GM10248 (cell line): Measurements from ENCODE around the gene MMP12.

ENCODE experiments used
- CTCF ChIA-PET: fragments of 300-600 bp; sonication (Branson Sonifier 250); formaldehyde crosslinking; extraction: SDS; loops from one replicate; lab custom pipeline; 2021; ENCODE audit warnings: antibody characterized with exemption; lab: Yijun Ruan, JAX
- POLR2A ChIA-PET: fragments of 350-650 bp; sonication (Branson Sonifier 250); formaldehyde crosslinking; extraction: SDS; loops from one replicate; lab custom pipeline; 2020; ENCODE audit warnings: antibody characterized with exemption; lab: Yijun Ruan, JAX
- DNase-seq: peaks from one replicate; pipeline ENCODE4 v3.0.0; 2012; ENCODE audit errors: extremely low spot score
- CTCF ChIP-seq: IDR thresholded peaks from 2 replicates; pipeline ENCODE4 v1.5.1; 2012; ENCODE audit warnings: mild to moderate bottlenecking, low read depth; ENCODE audit errors: extremely low read depth, missing control alignments, control extremely low read depth

The MMP12 gene

GRCh38 chr11:102853956-102854355, 20.8 kb downstream of the MMP12 start:
- POLR2A ChIA-PET, result no interaction called here
- no peak for TF ChIP-seq CTCF
- no peak for DNase-seq
- CTCF ChIA-PET, result no interaction called here

GRCh38 chr11:102853055-102853454, 21.7 kb downstream of the MMP12 start:
- ChIA-PET POLR2A (no interaction called here), CTCF (no interaction called here)
- no peak for DNase-seq
- TF ChIP-seq CTCF, result no peak

- DNase-seq, result no peak
- no peak for TF ChIP-seq CTCF
- POLR2A ChIA-PET, result interaction anchor here (0.6 kb wide), 1 partner anchor 10 kb away, joined by 4 read pairs; no protein-coding TSS in a partner anchor
- CTCF ChIA-PET, result interaction anchor here (1.2 kb wide), 1 partner anchor 14 kb away, joined by 4 read pairs; no protein-coding TSS in a partner anchor
These were observed 23.6 kb downstream of the MMP12 start for GRCh38 chr11:102850973-102851745.

- no peak for DNase-seq
- ChIA-PET POLR2A (no interaction called here), CTCF (no interaction called here)
- TF ChIP-seq CTCF, result no peak
These were observed 25.5 kb downstream of the MMP12 start for GRCh38 chr11:102849311-102849710.

GRCh38 chr11:102846292-102846691, 28.5 kb downstream of the MMP12 start:
- no peak for DNase-seq
- TF ChIP-seq CTCF, result no peak
- CTCF ChIA-PET, result interaction anchor here (0.6 kb wide), 1 partner anchor 89 kb away, joined by 3 read pairs; no protein-coding TSS in a partner anchor
- POLR2A ChIA-PET, result no interaction called here

DNA sequence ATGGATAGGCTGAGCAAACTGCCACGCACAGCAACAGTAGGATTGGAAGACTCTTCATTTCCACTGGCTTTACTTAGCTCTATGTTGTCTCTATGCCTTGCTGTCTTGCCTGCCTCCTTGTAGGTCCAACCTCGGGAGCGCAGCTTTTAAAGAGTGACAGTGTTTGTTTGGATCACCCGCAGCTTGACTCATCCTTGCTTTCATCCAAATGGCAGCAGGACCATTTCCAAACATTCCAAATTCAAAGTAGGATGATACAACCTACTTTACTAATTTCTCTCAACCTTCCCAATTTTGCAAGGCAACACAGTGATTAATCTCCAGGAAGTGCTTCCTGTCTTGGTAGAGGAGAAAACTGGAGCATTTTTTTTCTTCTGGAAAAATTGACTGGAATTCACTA, 31.3 kb downstream of the MMP12 start, which contains the start of gene MMP3:
Gene MMP3 (minus strand): TSS at position 121 of the 400 bp plus-strand sequence. CDS start 63 bp downstream, at position 58.
- CTCF ChIA-PET, result interaction anchor here (0.9 to 1.5 kb wide), 4 partner anchors 11 to 59 kb away, joined by 3 read pairs; partner anchors contain the start of gene MMP12

More for the DNA sequence above, 31.3 kb downstream of the MMP12 start, which contains the start of gene MMP3:
- no peak for DNase-seq
- TF ChIP-seq CTCF, result no peak
- POLR2A ChIA-PET, result no interaction called here
